Measurements from ENCODE around the gene TOX2.

DNA sequence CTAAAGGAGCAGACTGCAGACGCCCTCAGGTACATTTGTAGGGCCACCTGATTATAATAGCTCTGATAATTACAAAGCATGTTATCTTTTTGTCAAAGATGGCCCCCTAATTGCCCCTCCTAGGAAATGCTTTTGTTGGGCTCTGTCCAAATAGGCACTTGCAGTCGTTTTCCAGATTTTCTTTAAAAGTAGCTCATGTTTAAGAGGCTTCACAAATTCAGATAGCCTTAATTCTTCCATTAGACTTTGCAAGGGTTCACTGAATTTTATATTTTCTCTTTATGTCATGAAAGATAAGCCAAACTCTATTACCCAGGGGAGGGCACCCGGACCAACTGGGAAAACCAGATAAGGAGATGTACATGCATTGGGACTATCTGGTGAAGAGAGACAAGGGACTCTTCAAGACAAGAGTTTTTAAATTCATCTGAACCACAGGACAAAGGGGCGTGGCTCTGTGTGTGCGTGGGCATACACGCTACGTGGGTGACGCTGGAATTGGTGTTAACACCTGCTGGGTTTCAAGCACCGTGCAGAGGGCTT lies 95.6 kb downstream of the TOX2 start:
- TF ChIP-seq SP1 (IDR thresholded peaks at IDR 0.05) = no peak
- TF ChIP-seq BHLHE40 (IDR thresholded peaks at IDR 0.05; ENCODE audit: borderline replicate concordance) = no peak
- TF ChIP-seq CTBP1 (IDR thresholded peaks at IDR 0.05; ENCODE audit: borderline replicate concordance) = no peak
- no peak for TF ChIP-seq FOXM1 (IDR thresholded peaks at IDR 0.05; ENCODE audit: borderline replicate concordance)
